Heart left ventricle (tissue), 16 donors: ENCODE data around the gene BCL11A. TPM values are rescaled to one million over a fixed set of nuclear protein-coding genes. Genes with fewer than 3 reads are reported as not detected.

ENCODE experiments used
- ATAC-seq, 4 donors: fragments of 200-7000 bp; cut with Tn5 transposase; one replicate each; pipeline ENCODE4 v1.9.1; 2020 to 2022; ENCODE audit warnings: moderate library complexity in 4 of 4, mild to moderate bottlenecking in 3 of 4, moderate number of reproducible peaks in 1 of 4
- DNase-seq, 5 donors: peaks; one replicate each; pipeline ENCODE4 v3.0.0-alpha.2; 2020
- H3K27ac ChIP-seq, 12 donors: fragments of 200-600 bp; sonication (generic) in 4 of 12; one replicate each; pipeline versions ENCODE4 v1.5.0 to v1.8.0; 2016 to 2022; ENCODE audit warnings: mild to moderate bottlenecking in 2 of 12
- H3K27me3 ChIP-seq, 9 donors: fragments of 200-600 bp; sonication (generic) in 2 of 9; one replicate each; pipeline versions ENCODE4 v1.5.1 to v1.8.0; 2016 to 2022; ENCODE audit warnings: mild to moderate bottlenecking in 3 of 9
- H3K36me3 ChIP-seq, 9 donors: fragments of 200-600 bp; sonication (generic) in 2 of 9; one replicate each; pipeline versions ENCODE4 v1.5.0 to v1.8.0; 2018 to 2022; ENCODE audit warnings: mild to moderate bottlenecking in 2 of 9
- H3K4me1 ChIP-seq, 12 donors: fragments of 200-600 bp; sonication (generic) in 4 of 12; one replicate each; pipeline versions ENCODE4 v1.5.0 to v1.8.0; 2016 to 2022; ENCODE audit warnings: mild to moderate bottlenecking in 3 of 12
- H3K4me3 ChIP-seq, 12 donors: fragments of 200-600 bp; sonication (generic) in 4 of 12; one replicate each; pipeline versions ENCODE4 v1.5.0 to v1.8.0; 2017 to 2022; ENCODE audit warnings: mild to moderate bottlenecking in 9 of 12, moderate library complexity in 4 of 12
- H3K9me3 ChIP-seq, 12 donors: fragments of 200-600 bp; sonication (generic) in 4 of 12; one replicate each; pipeline versions ENCODE4 v1.5.0 to v1.8.0; 2016 to 2022; ENCODE audit warnings: mild to moderate bottlenecking in 1 of 12
- POLR2A ChIP-seq, 2 donors: fragments of 450-650 bp; IDR thresholded peaks; one replicate each; pipeline ENCODE4 v1.6.1; 2017; ENCODE audit warnings: antibody characterized with exemption in 2 of 2, mild to moderate bottlenecking in 2 of 2, moderate library complexity in 2 of 2
- WGBS, 4 donors: extraction: QIAGEN DNeasy Blood & Tissue Kit in 2 of 4; methylation state at CpG; one replicate each; pipeline versions ENCODE4 v1.1.5 to v1.1.7; 2013 to 2018; 5-methylcytosine and 5-hydroxymethylcytosine counted together
- intact Hi-C, 10 donors: fragments of 100-400 bp; cut with DNase I; formaldehyde crosslinking; loops; one replicate each; pipeline versions ENCODE4 v1.11.1 to v1.14.2; 2022
- polyA plus RNA-seq, 2 donors: library from polyadenylated mRNA; stranded (reverse); fragments of 200-250 nt; gene quantifications; one replicate each; pipeline ENCODE4 v1.2.3, GENCODE V29; 2013
- total RNA-seq, 9 donors: library from RNA; depleted of rRNA in 2 of 9; stranded (reverse); fragments of >200 nt in 2 of 9; fragmentation: NEBNext Ultra II Directional in 3 of 9; extraction: Animal tissue kit (Norgen Biotek cat#: 25700) in 3 of 9; gene quantifications; one replicate each; pipeline versions ENCODE4 v1.1.0 to v1.2.4, GENCODE V29; 2016 to 2023
- TF ChIP-seq, protein P1 (sequence below), 12 donors: fragments of 200-600 bp; sonication (generic) in 4 of 12; IDR thresholded peaks; one replicate each; pipeline versions ENCODE4 v1.5.0 to v1.8.0; 2018 to 2022; ENCODE audit warnings: antibody characterized with exemption in 12 of 12, mild to moderate bottlenecking in 5 of 12
- donor health status: ischemic (EF 13 %, LVEDD 7.1; RV severe dilation, severe dysfunction).
- donor health status: healthy with polysubstance abuse.
- donor health status: DM: no; HTN: yes; CAD: no.
- donor health status: DM: no; HTN: no; CAD: no.
- donor health status: ischemic (EF 25% LVEDD 6.9; RV normal size, moderate dysfunction).
- donor health status: ischemic (EF 25% LVEDD 5.7; RV mildly dilated, moderate dysfunction).
- donor health status: healthy.
- donor health status: DM: yes; HTN: yes; CAD: no.
- donor health status: ischemic (EF 35%, LVEDD 5.7; RV mildly dilated, moderate dysfunction).
- donor health status: nonischemic (EF 11% LVEDD 7.7; RV severe dilation, severe dysfunction).
- donor health status: DM: yes; HTN: yes; CAD: no.
- donor health status: PGD.
- donor health status: ischemic (EF 29% LVEDD 5.4; RV normal size, mild dysfunction).
- donor health status: nonischemic (EF 23%, LVEDD 6.1; RV moderate dilation, normal function).

Gene BCL11A
- total and polyA plus RNA-seq, 11 donors = 5.6 to 31.9 (median 20.2) TPM

DNA sequence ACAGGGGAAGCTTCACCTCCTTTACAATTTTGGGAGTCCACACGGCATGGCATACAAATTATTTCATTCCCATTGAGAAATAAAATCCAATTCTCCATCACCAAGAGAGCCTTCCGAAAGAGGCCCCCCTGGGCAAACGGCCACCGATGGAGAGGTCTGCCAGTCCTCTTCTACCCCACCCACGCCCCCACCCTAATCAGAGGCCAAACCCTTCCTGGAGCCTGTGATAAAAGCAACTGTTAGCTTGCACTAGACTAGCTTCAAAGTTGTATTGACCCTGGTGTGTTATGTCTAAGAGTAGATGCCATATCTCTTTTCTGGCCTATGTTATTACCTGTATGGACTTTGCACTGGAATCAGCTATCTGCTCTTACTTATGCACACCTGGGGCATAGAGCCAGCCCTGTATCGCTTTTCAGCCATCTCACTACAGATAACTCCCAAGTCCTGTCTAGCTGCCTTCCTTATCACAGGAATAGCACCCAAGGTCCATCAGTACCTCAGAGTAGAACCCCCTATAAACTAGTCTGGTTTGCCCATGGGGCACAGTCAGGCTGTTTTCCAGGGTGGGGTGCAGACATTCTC lies 58.3 kb downstream of the BCL11A start:
- 53 to 78% (median 59%) methylated on average over 5 to 6 of the region's 6 CpGs for WGBS, 4 donors
- ATAC-seq = no peak
- Histone ChIP-seq H3K36me3 (no peaks in the 10 kb centered on the region), H3K4me1 (peaks cover 0 to 35% (median 8%) of the 10 kb centered on the region in 12 donors), H3K27me3 (no peaks in the 10 kb centered on the region), H3K4me3 (no peak overlapping the region), H3K27ac (no peak overlapping the region), H3K9me3 (no peaks in the 10 kb centered on the region)
- no peak for DNase-seq
- no peak for TF ChIP-seq POLR2A (IDR thresholded peaks at IDR 0.05)
- TF ChIP-seq, protein P1, sequence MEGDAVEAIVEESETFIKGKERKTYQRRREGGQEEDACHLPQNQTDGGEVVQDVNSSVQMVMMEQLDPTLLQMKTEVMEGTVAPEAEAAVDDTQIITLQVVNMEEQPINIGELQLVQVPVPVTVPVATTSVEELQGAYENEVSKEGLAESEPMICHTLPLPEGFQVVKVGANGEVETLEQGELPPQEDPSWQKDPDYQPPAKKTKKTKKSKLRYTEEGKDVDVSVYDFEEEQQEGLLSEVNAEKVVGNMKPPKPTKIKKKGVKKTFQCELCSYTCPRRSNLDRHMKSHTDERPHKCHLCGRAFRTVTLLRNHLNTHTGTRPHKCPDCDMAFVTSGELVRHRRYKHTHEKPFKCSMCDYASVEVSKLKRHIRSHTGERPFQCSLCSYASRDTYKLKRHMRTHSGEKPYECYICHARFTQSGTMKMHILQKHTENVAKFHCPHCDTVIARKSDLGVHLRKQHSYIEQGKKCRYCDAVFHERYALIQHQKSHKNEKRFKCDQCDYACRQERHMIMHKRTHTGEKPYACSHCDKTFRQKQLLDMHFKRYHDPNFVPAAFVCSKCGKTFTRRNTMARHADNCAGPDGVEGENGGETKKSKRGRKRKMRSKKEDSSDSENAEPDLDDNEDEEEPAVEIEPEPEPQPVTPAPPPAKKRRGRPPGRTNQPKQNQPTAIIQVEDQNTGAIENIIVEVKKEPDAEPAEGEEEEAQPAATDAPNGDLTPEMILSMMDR (IDR thresholded peaks at IDR 0.05) = no peak
- intact Hi-C loops = loop anchor here in 2 of 10 donors (5.0 to 10.0 kb wide), 2 partner anchors 50 to 57 kb away; partner anchors contain the start of gene BCL11A (in 1 of the 2)

DNA sequence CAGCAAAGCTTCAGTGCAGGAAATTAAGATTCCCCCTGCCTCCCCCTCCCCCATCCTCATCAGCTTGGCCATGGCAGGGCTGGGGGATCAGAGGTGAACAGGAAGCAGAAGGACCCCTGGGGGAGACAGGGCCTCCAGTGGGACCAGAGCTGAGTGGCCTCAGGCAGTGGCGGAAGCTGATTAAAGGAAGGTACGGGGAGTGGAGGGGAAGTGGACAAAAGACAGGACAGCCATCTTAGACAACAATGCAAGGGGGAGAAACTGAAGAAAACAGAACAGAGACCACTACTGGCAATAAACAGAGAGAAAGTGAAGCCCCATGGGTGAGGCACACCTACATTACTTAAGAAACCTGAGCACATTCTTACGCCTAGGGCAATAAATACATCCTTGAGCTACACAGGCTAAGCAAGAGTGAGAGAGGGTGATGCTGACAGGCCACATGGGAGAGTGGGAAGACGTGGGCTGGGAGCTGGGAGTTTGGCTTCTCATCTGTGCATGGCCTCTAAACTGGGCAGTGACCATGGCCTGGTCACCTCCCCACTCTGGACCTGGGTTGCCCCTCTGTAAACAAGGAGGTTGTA lies 59.6 kb downstream of the BCL11A start:
- Histone ChIP-seq H3K27ac (no peak overlapping the region), H3K27me3 (no peaks in the 10 kb centered on the region), H3K4me1 (peaks cover 0 to 31% (median 5%) of the 10 kb centered on the region in 12 donors), H3K36me3 (no peaks in the 10 kb centered on the region), H3K9me3 (no peaks in the 10 kb centered on the region), H3K4me3 (no peak overlapping the region)
- TF ChIP-seq, protein P1 (IDR thresholded peaks at IDR 0.05) = no peak
- TF ChIP-seq POLR2A (IDR thresholded peaks at IDR 0.05) = no peak
- intact Hi-C loops = loop anchor here in 1 of 10 donors (10.0 kb wide), 1 partner anchor 49 kb away; no protein-coding TSS in a partner anchor
- ATAC-seq (no peak), DNase-seq (no peak)
- WGBS, 4 donors = 59 to 80% (median 78%) methylated on average over 4 of the region's 4 CpGs

DNA sequence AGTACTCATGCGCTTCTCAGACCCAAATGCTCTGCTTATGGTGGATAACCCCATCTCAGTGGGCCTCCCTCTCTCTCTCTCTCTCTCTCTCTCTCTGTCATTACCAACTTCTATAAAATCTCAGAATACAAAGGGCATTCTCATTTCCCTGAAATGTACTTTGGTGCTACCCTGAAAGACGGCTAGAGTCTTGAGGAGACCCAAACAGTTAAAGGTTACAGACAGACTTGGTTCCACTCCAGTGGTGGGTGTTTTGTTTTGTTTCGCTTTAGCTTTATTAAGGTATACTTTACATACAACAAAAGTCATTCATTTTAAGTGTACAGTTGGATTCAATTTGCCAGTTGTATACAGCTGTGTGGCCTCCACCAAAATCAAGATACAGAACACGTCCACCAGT lies 60.9 kb downstream of the BCL11A start:
- WGBS, 4 donors = 82 to 90% (median 89%) methylated on average over 4 of the region's 4 CpGs

DNA sequence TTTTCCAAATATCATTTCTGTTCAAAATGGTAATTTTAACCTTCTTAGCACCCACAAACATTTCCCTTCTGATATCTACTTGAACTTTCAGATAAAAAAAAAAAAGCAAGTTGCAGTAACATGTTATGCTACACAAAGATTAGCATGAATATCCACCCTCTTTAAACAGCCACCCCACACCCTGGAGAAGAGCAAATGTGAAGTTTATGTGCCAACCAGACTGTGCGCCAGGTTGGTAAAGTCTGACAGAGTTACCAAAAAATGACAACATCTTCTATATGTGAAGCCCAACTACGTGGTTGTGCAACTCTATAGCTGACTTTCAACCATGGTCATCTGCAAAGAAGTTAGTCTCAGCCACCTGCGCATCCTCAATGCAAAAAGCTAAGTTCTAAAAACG lies 62.6 kb downstream of the BCL11A start:
- H3K4me1 ChIP-seq = peaks cover 0 to 19% (median 6%) of the 10 kb centered on the region in 12 donors
- H3K36me3 ChIP-seq = no peaks in the 10 kb centered on the region
- H3K27ac ChIP-seq = no peak overlapping the region
- 58 to 73% (median 67%) methylated on average over 4 of the region's 4 CpGs for WGBS, 4 donors
- intact Hi-C loops = loop anchor here in 1 of 10 donors (10.0 kb wide), 1 partner anchor 46 kb away; no protein-coding TSS in a partner anchor
- H3K27me3 ChIP-seq = no peaks in the 10 kb centered on the region
- H3K4me3 ChIP-seq = no peak overlapping the region
- DNase-seq = no peak
- TF ChIP-seq, protein P1 (IDR thresholded peaks at IDR 0.05) = no peak
- no peak for TF ChIP-seq POLR2A (IDR thresholded peaks at IDR 0.05)
- peaks cover 0 to 3% (median 0%) of the 10 kb centered on the region in 12 donors for H3K9me3 ChIP-seq
- no peak for ATAC-seq

More for the DNA sequence above, 60.9 kb downstream of the BCL11A start:
- H3K4me1 ChIP-seq = peaks cover 0 to 18% (median 0%) of the 10 kb centered on the region in 12 donors
- H3K27ac ChIP-seq = no peak overlapping the region
- TF ChIP-seq POLR2A (IDR thresholded peaks at IDR 0.05) = no peak
- TF ChIP-seq, protein P1 (IDR thresholded peaks at IDR 0.05) = no peak
- intact Hi-C loops = loop anchor here in 1 of 10 donors (10.0 kb wide), 1 partner anchor 48 kb away; no protein-coding TSS in a partner anchor
- no peak for DNase-seq
- no peaks in the 10 kb centered on the region for H3K36me3 ChIP-seq
- H3K9me3 ChIP-seq = peaks cover 0 to 3% (median 0%) of the 10 kb centered on the region in 12 donors
- no peak overlapping the region for H3K4me3 ChIP-seq
- H3K27me3 ChIP-seq = no peaks in the 10 kb centered on the region
- ATAC-seq = no peak
